RWPE2 (cell line): Measurements from ENCODE around the gene MFF.

ENCODE experiments used
- ATAC-seq: fragments of 200-7000 bp; cut with Tn5 transposase; 3 replicates; pipeline ENCODE4 v1.9.1; 2021; ENCODE audit warnings: low read depth
- DNase-seq: peaks from one replicate; pipeline ENCODE4 v3.0.0-alpha.2; 2020; ENCODE audit warnings: low spot score
- H3K27ac ChIP-seq: fragments of 450-650 bp; 2 replicates; pipeline ENCODE4 v1.5.1; 2017; ENCODE audit warnings: mild to moderate bottlenecking; ENCODE audit not compliant: poor library complexity, severe bottlenecking
- H3K27me3 ChIP-seq: fragments of 250-450 bp; sonication (Bioruptor Pico); 2 replicates; pipeline ENCODE4 v1.5.1; 2021; ENCODE audit warnings: mild to moderate bottlenecking, moderate library complexity; ENCODE audit not compliant: insufficient read depth, poor library complexity, severe bottlenecking
- H3K36me3 ChIP-seq: fragments of 250-450 bp; sonication (Bioruptor Pico); 2 replicates; pipeline ENCODE4 v1.5.1; 2020; ENCODE audit warnings: low read depth, mild to moderate bottlenecking, moderate library complexity
- H3K4me1 ChIP-seq: fragments of 250-450 bp; sonication (Bioruptor Pico); 2 replicates; pipeline ENCODE4 v1.5.1; 2021; ENCODE audit warnings: mild to moderate bottlenecking, moderate library complexity; ENCODE audit not compliant: insufficient read depth, poor library complexity, severe bottlenecking
- H3K4me3 ChIP-seq: fragments of 250-450 bp; sonication (Bioruptor Pico); 2 replicates; pipeline ENCODE4 v1.5.1; 2021; ENCODE audit warnings: mild to moderate bottlenecking, moderate library complexity; ENCODE audit not compliant: severe bottlenecking
- H3K9me3 ChIP-seq: fragments of 250-450 bp; sonication (Bioruptor Pico); 2 replicates; pipeline ENCODE4 v1.5.1; 2021; ENCODE audit warnings: mild to moderate bottlenecking, moderate library complexity; ENCODE audit not compliant: severe bottlenecking
- TF ChIP-seq, protein P1 (sequence below): fragments of 450-650 bp; IDR thresholded peaks from one replicate; pipeline ENCODE4 v1.5.1; 2017; ENCODE audit warnings: mild to moderate bottlenecking, moderate library complexity; ENCODE audit not compliant: poor library complexity, severe bottlenecking

MFF gene

DNA sequence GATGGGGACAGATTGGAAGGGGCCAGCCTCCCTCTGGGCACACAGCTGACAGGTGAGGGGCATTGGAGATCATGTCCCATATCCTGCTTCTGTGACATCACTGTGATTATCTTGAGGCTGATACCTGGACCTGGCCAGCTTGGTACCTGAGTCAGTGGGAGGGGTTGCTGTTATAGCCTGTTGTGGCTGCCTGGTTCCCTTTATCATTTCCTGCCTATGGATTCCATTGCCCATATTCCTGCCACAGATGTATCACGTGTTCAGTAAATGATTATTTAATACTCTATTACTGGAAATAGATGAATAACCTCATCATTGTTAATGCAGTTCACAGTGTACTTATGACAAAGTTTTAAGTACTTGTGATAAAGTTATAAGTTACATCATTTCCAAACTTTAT is 70.5 kb downstream of the MFF start:
- Histone ChIP-seq H3K4me1 (peaks cover 14% of the 10 kb centered on the region), H3K4me3 (no peak overlapping the region), H3K27me3 (no peaks in the 10 kb centered on the region), H3K36me3 (no peaks in the 10 kb centered on the region), H3K9me3 (no peaks in the 10 kb centered on the region), H3K27ac (peak overlapping the region; percentile 59)
- TF ChIP-seq, protein P1, sequence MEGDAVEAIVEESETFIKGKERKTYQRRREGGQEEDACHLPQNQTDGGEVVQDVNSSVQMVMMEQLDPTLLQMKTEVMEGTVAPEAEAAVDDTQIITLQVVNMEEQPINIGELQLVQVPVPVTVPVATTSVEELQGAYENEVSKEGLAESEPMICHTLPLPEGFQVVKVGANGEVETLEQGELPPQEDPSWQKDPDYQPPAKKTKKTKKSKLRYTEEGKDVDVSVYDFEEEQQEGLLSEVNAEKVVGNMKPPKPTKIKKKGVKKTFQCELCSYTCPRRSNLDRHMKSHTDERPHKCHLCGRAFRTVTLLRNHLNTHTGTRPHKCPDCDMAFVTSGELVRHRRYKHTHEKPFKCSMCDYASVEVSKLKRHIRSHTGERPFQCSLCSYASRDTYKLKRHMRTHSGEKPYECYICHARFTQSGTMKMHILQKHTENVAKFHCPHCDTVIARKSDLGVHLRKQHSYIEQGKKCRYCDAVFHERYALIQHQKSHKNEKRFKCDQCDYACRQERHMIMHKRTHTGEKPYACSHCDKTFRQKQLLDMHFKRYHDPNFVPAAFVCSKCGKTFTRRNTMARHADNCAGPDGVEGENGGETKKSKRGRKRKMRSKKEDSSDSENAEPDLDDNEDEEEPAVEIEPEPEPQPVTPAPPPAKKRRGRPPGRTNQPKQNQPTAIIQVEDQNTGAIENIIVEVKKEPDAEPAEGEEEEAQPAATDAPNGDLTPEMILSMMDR = no peak
- ATAC-seq (peak; percentile 94), DNase-seq (no peak)

DNA sequence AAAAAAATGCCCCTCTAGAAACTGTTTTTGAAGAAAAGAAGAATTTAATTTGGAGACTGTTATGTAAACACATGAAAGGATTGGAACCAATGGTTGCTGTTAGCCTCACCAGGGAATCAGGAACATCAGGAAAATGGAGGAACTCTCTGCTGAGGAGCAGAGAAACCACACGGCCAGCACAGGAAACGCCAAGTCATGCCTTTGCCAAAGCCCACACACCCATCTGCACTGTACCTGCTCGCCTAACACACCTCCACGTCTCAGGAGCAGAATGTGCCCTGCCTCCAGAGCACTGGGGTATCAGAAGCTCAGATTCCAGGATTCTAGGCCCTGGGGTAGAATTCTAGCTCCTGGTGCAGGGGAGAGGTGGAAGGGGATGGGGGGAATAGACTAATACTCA is 72.5 kb downstream of the MFF start:
- DNase-seq (no peak), ATAC-seq (0 out of 3 replicates have a peak, but pooled peaks have one; percentile 28)
- Histone ChIP-seq H3K4me3 (no peak overlapping the region), H3K4me1 (peaks cover 15% of the 10 kb centered on the region), H3K27me3 (no peaks in the 10 kb centered on the region), H3K27ac (no peak overlapping the region), H3K9me3 (no peaks in the 10 kb centered on the region), H3K36me3 (no peaks in the 10 kb centered on the region)
- TF ChIP-seq, protein P1 = no peak

DNA sequence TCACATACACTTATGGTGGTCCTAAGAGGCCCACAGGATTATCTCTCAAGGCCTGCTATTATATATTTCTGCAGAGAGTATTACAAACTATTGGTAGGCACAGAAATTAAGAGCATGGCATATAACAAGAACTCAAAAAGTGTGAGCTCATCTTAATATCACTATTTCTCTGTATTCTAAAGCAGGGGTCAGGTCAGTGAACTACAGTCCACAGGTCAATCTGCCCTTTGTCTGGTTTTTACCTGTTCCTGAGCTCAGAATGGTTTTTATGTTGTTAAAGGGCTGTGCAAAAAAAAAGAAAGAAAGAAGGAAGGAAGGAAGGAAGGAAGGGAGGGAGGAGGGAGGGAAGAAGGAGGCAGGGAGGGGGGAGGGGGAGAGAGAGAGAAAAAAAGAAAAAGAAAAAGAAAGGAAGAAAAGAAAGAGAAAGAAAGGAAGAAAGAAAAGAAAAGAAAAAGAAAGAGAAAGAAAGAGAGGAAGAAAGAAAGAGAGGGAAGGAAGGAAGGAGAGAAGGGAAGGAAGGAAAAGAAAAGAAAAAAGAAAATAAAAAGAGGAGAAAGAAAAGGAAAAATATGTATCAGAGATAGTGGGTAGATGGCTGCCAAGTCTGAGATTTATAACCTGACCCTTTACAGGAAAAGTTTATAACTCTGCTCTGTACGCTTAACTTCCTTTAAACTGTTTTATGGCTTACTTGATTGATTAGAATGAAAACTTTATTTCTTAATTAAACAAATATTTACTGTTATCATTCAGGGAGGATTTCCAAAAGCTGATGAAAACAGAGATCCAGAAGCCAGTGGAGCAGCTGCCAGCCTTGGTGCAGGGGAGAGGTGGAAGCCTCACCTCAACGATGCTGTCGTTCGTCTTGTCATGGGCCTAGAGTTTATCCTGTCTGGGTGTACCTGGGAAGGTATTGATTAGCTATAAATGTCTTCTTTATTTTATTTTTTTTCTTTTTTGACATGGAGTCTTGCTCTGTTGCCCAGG is 73.9 kb downstream of the MFF start:
- Histone ChIP-seq H3K27ac (no peak overlapping the region), H3K4me3 (no peak overlapping the region), H3K9me3 (no peaks in the 10 kb centered on the region), H3K27me3 (no peaks in the 10 kb centered on the region), H3K36me3 (no peaks in the 10 kb centered on the region), H3K4me1 (peaks cover 21% of the 10 kb centered on the region)
- DNase-seq (no peak), ATAC-seq (no peak)
- TF ChIP-seq, protein P1 = no peak

DNA sequence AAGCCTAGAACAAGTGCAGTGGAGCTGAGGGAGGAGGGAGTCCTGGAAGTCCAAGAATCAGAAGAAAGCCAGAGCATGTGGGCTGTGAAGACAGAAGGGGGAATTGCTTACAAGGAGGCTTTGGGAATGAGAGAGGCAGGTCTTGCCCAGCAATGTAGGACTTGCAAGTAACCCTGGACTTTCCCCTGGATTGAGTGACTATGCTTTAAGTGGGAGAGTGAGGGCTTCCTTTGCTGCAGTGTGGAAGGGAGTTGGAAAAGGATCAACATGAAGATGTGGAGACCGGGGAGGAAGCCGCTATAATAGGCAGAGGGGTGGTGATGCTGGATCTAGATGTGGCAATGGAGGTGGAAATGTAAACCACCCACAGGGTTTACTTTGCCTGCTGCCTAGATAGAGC is 76.5 kb downstream of the MFF start:
- TF ChIP-seq, protein P1 = no peak
- DNase-seq (no peak), ATAC-seq (no peak)
- Histone ChIP-seq H3K4me1 (peaks cover 10% of the 10 kb centered on the region), H3K4me3 (no peak overlapping the region), H3K36me3 (no peaks in the 10 kb centered on the region), H3K27me3 (no peaks in the 10 kb centered on the region), H3K9me3 (no peaks in the 10 kb centered on the region), H3K27ac (no peak overlapping the region)

DNA sequence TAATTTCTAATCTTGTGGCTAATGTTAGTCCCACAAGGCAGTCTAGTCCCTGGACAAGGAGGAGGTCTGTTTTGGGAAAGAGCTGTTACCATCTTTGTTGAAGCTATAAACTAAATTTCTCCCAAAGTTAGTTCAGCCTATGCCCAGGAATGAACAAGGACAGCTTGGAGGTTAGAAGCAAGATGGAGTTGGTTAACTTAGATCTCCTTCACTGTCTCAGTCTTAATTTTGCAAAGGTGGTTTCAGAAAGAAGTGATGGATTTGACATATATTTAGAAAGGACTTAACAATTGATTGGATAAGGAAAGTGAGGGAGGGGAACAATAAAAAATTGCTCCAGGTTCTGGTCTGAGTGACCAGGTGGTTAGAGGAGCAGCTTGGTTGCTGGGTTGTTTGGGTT is 77.3 kb downstream of the MFF start:
- Histone ChIP-seq H3K9me3 (no peaks in the 10 kb centered on the region), H3K27me3 (no peaks in the 10 kb centered on the region), H3K36me3 (no peaks in the 10 kb centered on the region), H3K4me1 (peaks cover 17% of the 10 kb centered on the region), H3K4me3 (no peak overlapping the region), H3K27ac (no peak overlapping the region)
- TF ChIP-seq, protein P1 = no peak
- ATAC-seq (no peak), DNase-seq (no peak)
